Panc1 (cell line): ENCODE results near the gene PUSL1.

Experiments
- REST ChIP-seq, 2 experiments: IDR thresholded peaks; 2 replicates each; pipeline ENCODE4 v1.6.1; 2011 to 2012; ENCODE audit warnings: low read depth in 2 of 2, control low read depth in 1 of 2, low read length in 1 of 2, mild to moderate bottlenecking in 1 of 2, moderate library complexity in 1 of 2; ENCODE audit not compliant: insufficient read depth in 1 of 2
- TF ChIP-seq, protein P1 (sequence below): fragments of 450-650 bp; IDR thresholded peaks from 2 replicates; pipeline ENCODE4 v1.5.1; 2017; ENCODE audit warnings: mild to moderate bottlenecking

- TF ChIP-seq, protein P1, sequence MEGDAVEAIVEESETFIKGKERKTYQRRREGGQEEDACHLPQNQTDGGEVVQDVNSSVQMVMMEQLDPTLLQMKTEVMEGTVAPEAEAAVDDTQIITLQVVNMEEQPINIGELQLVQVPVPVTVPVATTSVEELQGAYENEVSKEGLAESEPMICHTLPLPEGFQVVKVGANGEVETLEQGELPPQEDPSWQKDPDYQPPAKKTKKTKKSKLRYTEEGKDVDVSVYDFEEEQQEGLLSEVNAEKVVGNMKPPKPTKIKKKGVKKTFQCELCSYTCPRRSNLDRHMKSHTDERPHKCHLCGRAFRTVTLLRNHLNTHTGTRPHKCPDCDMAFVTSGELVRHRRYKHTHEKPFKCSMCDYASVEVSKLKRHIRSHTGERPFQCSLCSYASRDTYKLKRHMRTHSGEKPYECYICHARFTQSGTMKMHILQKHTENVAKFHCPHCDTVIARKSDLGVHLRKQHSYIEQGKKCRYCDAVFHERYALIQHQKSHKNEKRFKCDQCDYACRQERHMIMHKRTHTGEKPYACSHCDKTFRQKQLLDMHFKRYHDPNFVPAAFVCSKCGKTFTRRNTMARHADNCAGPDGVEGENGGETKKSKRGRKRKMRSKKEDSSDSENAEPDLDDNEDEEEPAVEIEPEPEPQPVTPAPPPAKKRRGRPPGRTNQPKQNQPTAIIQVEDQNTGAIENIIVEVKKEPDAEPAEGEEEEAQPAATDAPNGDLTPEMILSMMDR = no peak
- TF ChIP-seq REST (IDR thresholded peaks at IDR 0.05; ENCODE audit: insufficient read depth in 1 of 2, low read depth in 2 of 2, low read length in 1 of 2) = no peak
Observed at GRCh38 chr1:1262071-1262470, 46.3 kb upstream of the PUSL1 start.
